ENCODE data around the gene PNKD. TPM values are rescaled to one million over a fixed set of nuclear protein-coding genes. Genes with fewer than 3 reads are reported as not detected.
A peak's percentile ranks its signal among the peaks of the same experiment; 100 is the strongest.

The PNKD gene
- total RNA-seq, 2 donors from 2014 or later, result 103 to 145 TPM

DNA sequence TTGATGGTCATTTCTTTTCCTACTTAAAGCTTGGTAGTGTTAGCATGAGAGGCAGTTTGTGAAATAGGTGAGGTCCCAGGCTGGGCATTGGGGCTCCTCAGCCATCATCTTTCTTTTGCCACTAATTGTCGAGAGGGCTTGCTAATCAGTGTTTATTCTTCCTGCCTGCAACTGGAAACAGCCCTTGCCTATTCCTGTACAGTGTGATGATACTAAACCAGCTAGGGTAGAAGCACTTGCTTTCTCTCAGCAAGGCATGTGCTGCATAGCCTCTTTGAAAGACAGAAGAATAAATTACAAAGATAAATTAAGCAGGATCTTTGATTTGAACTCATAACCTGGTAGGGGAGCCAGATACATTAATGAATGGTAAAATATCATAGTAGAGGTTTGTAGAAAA, 26.1 kb upstream of the PNKD start:
- TF ChIP-seq POLR2AphosphoS5 (IDR thresholded peaks at IDR 0.05), result no peak
- TF ChIP-seq CTCF (IDR thresholded peaks at IDR 0.05), result no peak
- TF ChIP-seq POLR2A (IDR thresholded peaks at IDR 0.05), result no peak
- Histone ChIP-seq H3K9me3 (no peaks in the 10 kb centered on the region), H3K27me3 (replicated peaks; ENCODE audit: insufficient read depth) (no peaks in the 10 kb centered on the region), H3K27ac (no peak overlapping the region), H3K4me3 (no peak overlapping the region), H3K36me3 (peaks cover 11 to 19% of the 10 kb centered on the region in 2 donors), H3K4me1 (replicated peaks) (no peaks in the 10 kb centered on the region)
- no peak for DNase-seq (ENCODE audit: low spot score)
- 57% methylated on average over 1 of the region's 1 CpG for WGBS
- intact Hi-C loops (cut with DNase I), result no loop called here

DNA sequence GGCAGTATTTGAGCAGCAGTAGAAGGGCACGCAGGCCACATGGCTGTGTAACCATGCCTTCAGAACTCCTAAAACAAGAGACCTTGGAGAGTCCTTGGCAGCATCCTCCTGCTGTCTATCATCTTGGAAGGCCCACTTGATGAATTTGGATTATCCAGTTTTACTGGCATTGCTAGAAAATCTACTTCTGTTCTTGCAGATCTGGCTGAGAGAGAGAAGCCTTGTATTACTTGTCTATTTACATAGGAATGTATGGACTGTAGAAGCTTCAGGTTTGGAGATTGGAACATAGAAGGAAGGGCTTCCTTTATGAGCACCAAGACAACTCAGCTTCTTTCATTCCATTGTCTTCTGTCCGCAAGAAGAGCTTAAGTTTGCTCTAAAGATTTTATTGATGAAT, 25.7 kb upstream of the PNKD start:
- intact Hi-C loops (cut with DNase I), result no loop called here
- no peaks in the 10 kb centered on the region for H3K4me1 ChIP-seq (replicated peaks)
- no peaks in the 10 kb centered on the region for H3K9me3 ChIP-seq
- no peak for DNase-seq (ENCODE audit: low spot score)
- TF ChIP-seq POLR2AphosphoS5 (IDR thresholded peaks at IDR 0.05) (peak; percentile 23), POLR2A (IDR thresholded peaks at IDR 0.05) (no peak)
- H3K4me3 ChIP-seq, result no peak overlapping the region
- WGBS, result 72% methylated on average over 2 of the region's 2 CpGs
- H3K27ac ChIP-seq, result no peak overlapping the region
- H3K36me3 ChIP-seq, result peaks cover 16 to 23% of the 10 kb centered on the region in 2 donors
- no peaks in the 10 kb centered on the region for H3K27me3 ChIP-seq (replicated peaks; ENCODE audit: insufficient read depth)

- Histone ChIP-seq H3K9me3 (no peaks in the 10 kb centered on the region), H3K27ac (no peak overlapping the region), H3K36me3 (peaks cover 21 to 23% of the 10 kb centered on the region in 2 donors), H3K27me3 (replicated peaks; ENCODE audit: insufficient read depth) (no peaks in the 10 kb centered on the region), H3K4me3 (no peak overlapping the region), H3K4me1 (replicated peaks) (no peaks in the 10 kb centered on the region)
- WGBS, result 69% methylated on average over 5 of the region's 5 CpGs
- TF ChIP-seq POLR2AphosphoS5 (IDR thresholded peaks at IDR 0.05) (no peak), CTCF (IDR thresholded peaks at IDR 0.05) (no peak), POLR2A (IDR thresholded peaks at IDR 0.05) (no peak)
- no peak for DNase-seq (ENCODE audit: low spot score)
- intact Hi-C loops (cut with DNase I), result no loop called here
These were observed 25.1 kb upstream of the PNKD start for GRCh38 chr2:218245214-218245613.

DNA sequence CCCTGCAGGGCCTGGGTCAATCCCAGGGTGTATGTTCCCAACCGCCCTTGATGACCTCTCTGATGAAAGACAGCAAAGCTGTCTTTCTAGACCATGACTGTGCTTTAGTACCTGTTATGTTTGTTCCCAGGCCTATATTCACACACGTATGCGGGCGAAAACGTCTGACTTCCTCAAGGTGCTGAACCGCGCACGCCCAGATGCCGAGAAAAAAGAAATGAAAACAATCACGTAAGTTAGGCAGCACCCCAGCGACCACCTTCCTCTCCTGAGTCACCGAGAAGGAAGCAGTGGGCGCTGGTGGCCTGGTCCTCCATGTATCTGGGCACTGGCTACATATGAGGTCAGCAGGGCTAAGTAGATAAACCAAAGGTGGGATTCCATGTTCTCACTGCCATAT, 20.6 kb upstream of the PNKD start:
- Histone ChIP-seq H3K27me3 (replicated peaks; ENCODE audit: insufficient read depth) (no peaks in the 10 kb centered on the region), H3K36me3 (peaks cover 24 to 46% of the 10 kb centered on the region in 2 donors), H3K4me1 (replicated peaks) (no peaks in the 10 kb centered on the region), H3K4me3 (no peak overlapping the region), H3K27ac (no peak overlapping the region), H3K9me3 (no peaks in the 10 kb centered on the region)
- TF ChIP-seq CTCF (IDR thresholded peaks at IDR 0.05) (no peak), POLR2AphosphoS5 (IDR thresholded peaks at IDR 0.05) (no peak), POLR2A (IDR thresholded peaks at IDR 0.05) (no peak)
- 97% methylated on average over 13 of the region's 13 CpGs for WGBS
- intact Hi-C loops (cut with DNase I), result no loop called here
- no peak for DNase-seq (ENCODE audit: low spot score)

DNA sequence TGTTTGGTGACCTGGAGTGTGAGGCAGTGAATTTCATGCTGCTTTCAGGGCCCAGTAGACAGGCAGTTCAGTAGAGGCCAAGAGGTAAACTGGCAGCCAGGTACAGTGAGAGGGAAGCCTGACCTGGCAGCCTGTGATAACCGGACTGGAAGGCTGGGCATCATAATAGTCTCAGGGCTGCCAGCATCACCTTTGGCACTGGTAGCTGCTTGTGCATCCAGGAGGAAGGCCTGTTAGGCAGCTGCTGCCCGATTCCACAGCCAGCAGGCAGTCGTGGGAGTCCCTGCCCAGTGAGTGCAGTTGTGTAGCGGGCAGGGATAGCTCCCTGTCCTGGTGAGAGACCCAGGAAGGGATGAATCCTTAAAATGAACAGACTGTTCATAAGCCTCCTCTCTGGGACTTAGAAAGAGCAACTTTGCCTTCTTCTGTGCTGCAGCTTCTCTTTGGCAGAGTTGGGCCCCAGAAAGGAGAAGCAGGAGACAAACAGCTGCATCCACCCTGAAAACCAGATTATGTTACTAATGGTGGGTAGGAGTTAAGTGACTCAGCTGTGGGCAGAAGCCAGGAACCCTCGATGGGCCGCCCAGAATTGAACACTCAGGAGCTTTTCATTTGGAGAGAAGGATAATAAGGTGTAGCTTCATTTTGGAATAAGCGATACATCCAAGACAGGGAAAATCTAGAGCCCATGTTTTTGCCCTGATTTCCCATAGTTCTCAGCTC, 17.6 kb upstream of the PNKD start:
- WGBS, result 66% methylated on average over 7 of the region's 7 CpGs
- no peaks in the 10 kb centered on the region for H3K27me3 ChIP-seq (replicated peaks; ENCODE audit: insufficient read depth)
- DNase-seq (ENCODE audit: low spot score), result no peak
- H3K9me3 ChIP-seq, result no peaks in the 10 kb centered on the region
- intact Hi-C loops (cut with DNase I), result no loop called here
- H3K4me1 ChIP-seq (replicated peaks), result no peaks in the 10 kb centered on the region
- TF ChIP-seq CTCF (IDR thresholded peaks at IDR 0.05) (no peak), POLR2AphosphoS5 (IDR thresholded peaks at IDR 0.05) (no peak), POLR2A (IDR thresholded peaks at IDR 0.05) (no peak)
- peaks cover 21 to 36% of the 10 kb centered on the region in 2 donors for H3K36me3 ChIP-seq
- H3K4me3 ChIP-seq, result no peak overlapping the region
- no peak overlapping the region for H3K27ac ChIP-seq
